NCI-H2029 treated with DMSO at 0.1 percent for 48 hours (cell line): ENCODE results near the gene PALLD.
A peak's percentile ranks its signal among the peaks of the same experiment; 100 is the strongest.

Experiments
- DNase-seq: peaks from one replicate; lab custom pipeline; 2025; lab: John Stamatoyannopoulos, UW

PALLD gene

DNA sequence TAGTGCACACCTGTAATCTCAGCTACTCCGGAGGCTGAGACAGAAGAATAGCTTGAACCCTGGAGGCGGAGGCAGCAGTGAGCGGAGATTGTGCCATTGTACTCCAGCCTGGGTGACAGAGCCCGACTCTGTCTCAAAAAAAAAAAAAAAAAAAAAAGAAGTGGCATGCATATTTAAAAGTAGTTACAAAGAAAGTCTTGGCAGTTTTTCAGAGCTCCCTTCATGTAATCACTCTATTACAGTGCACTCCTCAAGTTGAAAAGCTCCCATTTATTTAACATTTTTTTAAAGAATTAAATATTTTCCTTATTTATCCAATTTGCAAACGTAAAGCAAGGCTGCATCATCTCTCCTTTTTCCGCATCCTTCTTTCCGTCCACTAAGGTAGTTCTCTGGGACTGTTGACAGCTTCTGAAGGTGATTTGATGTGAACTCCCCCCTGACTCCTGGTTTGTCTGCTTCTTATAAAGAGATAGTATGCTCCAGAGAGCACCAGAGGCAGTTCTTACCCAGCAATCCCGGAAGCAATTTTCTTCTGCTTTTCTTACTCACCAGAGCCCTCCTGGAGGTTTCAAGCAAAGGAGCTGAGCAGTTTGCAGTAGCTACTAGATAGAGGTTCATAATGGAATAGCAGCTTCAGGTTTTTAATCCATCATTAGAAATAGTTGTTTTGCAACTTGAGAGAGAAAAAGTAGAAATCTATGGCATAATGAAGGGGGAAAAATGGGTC, 151.0 kb downstream of the PALLD start:
- no peak for DNase-seq

DNA sequence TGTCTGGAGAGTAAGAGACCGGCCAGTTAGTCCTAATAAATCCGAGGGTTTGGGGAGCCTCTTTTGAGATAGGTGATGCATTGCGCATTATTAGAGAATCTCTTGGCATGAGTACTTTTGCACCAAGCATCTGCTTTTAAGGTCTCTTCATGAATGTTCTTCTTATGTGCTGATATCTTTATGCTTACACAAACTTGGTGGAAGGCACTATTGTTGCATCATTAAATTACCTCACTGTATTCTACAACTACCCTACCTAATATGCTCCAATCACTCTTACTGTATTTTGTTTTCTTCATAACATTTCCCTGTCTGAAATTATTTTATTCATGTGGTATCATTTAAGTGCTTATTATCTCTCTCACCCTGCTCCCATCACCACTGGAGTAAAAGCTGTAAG, 151.6 kb downstream of the PALLD start:
- no peak for DNase-seq

- no peak for DNase-seq
Measured at GRCh38 chr4:168648929-168649328, 152.1 kb downstream of the PALLD start.

DNA sequence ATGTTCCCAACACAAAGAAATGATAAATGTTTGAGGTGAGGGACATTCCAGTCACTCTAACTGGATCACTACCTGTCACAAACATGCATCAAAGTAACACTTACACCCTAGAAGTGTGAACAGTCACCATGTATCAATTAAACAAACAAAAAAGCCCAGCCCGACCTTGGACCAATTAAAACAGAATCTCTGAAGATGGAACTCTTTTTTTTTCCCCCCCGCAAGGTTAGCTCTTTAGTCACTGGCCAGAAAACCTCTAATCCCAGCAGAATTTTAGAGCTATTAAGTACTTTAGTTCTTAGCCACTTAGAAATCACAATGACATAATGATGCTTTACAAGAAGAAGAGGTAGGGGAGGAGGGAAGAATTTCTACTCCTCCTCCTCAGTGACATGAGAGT, 154.5 kb downstream of the PALLD start:
- DNase-seq, result no peak

GRCh38 chr4:168651864-168652263, 155.0 kb downstream of the PALLD start:
- DNase-seq, result no peak

- DNase-seq, result no peak
Measured at GRCh38 chr4:168652755-168653154, 155.9 kb downstream of the PALLD start.

GRCh38 chr4:168654104-168654847, 157.4 kb downstream of the PALLD start:
- peak; percentile 48 for DNase-seq

DNA sequence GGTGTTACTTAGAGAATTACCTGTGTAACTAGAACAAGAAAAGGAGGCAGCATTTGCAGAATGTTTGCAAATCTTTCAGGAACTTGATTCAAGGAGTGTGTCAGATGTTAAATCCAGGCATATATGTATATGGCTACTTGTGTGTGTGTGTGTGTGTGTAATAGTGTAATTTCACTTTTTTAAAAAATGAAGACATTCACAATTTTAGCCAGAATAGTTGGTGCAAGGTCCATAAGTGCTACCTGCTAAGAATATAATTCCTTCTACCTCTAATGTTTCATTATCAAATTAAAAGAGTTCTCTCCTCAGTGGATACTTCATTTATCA, 158.0 kb downstream of the PALLD start:
- DNase-seq, result no peak

DNA sequence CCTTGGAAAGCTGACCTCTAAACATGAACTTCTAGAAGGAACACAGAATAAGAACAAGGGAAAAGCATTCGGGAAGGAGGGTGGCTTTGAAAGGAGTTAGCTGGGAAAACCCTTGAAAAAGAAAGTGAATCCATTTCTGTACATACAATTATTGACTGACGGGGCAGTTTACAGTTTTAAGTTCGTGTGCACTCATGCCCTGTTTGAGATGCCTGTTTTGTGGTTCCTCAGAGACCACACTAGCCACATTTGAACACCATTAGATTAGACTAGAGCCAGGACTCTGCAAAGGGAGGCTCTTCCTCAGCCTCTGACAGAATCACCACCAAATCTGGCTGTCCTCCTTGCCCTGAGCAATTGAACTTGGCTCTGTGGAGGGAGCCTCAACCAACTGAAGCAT, 158.3 kb downstream of the PALLD start:
- no peak for DNase-seq

- DNase-seq, result no peak
Measured at GRCh38 chr4:168656055-168656660, 159.3 kb downstream of the PALLD start.

GRCh38 chr4:168656946-168657473, 160.2 kb downstream of the PALLD start:
- no peak for DNase-seq

DNA sequence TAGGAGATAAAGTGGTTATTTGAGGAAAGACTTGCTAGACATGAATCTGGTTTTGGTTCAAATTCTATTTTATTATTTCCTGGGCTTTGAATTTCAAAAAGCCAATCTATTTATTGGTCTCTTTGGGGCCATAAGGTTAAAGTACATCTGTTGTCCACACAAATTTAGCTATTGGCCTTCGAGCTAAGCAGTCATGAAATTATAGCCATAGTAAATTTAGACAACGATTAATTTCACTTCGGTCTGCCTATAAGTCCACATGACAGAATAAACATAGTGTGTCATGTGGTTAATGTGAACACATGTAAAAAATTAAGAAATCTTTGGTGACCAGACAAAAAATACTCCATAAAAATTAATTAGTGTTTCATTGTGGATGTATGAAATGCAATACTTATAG, 161.9 kb downstream of the PALLD start:
- DNase-seq, result no peak

GRCh38 chr4:168659741-168660465, 163.1 kb downstream of the PALLD start:
- DNase-seq, result no peak

DNA sequence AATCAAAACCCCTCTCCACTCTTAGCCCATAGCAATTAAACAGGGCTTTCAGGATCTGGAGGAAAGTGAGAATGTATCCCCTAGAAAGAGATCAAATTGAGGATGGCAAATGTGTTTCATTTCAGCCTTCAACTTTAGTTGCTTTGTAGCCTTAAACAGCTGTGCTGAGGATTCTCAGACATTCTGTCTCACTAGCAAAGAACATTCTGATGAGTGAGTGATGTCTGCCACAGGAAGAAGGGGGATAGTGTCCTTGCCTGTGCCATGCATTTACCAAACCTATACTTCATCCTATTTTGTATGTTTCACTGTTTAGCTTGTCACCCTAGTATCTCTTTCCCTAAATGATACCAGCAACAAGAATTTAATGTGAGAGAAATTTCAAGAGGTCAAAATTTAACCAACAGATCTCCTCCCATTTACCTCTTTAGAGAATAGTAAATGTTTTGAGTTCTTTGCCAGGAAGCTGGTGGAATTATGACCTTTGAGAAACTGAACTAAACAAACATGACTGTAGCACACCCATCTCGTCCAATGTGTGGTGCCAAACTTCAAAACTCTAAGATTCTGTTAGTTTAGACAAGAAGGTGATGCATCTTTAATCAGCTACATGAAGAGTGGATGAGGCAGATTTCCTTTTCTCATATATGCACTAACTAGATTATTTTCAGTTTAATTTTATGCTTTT, 165.6 kb downstream of the PALLD start:
- DNase-seq, result no peak

DNA sequence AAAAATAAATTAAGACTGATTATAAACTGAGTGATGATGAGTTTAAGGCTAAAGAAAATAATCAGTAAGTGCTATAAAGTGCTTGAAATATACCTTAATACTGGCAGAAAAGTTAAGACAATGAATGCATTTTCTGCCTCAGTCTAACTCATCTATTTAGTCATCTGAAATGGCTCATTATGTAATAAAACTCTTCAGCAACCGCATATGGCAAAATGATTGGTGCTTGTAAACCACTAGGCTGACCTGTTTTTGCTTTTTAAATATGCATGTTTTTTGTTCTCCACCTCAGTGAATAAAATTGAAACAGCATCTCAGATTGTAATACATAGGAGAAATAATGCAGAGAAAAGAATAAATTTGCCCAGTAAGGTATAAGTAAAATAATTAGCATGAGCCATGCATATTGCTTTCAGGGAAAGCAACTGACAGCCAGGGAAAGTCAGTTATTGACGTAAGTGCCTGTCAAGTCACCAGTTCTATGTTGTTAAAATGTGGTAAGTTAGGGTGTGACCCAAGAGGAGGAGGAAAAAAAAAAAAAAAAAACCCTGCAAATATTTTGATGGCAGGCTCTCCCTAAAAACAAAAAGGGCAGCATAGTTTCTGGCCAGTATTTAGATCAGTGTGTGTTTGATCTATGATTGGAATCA, 167.5 kb downstream of the PALLD start:
- DNase-seq, result no peak

DNA sequence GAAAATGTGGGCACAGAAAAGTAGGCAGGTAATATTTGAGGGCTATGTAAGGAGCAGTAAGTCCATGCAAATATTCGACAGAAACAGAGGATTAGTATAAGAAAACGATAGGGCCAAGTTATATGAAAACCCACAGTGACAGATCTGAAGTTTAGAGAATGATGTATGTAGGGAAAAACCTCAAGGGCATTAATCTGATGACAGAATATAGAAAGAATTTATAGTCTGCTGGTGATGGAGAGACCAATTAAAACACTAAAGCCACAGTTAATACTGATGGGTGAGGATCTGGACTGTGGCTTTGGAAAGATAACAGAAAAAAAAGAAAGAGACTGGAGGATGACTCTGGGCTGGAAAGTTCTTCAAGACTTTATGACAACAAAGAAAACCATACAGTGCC, 169.7 kb downstream of the PALLD start:
- DNase-seq, result no peak

GRCh38 chr4:168667376-168667775, 170.5 kb downstream of the PALLD start:
- DNase-seq, result no peak

GRCh38 chr4:168667921-168668320, 171.1 kb downstream of the PALLD start:
- no peak for DNase-seq

DNA sequence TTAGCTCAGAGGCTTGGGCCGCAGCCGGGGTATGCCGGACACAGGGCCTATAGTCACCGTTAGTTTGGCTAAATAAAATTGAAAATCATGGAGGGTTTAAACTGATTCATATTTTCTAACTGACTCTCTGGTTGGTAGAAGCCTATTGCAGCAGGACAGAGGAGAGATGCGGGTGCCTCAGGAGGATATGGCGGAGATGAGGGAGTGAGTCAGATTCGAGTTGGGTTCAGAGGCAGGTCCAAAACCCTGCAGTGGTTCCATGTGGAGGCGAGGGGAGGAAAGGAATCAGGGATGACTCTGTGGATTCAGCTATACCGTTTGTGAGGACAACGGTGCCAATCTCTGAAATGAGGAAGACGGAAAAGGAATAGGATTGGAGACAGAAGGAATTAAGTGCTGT, 176.6 kb downstream of the PALLD start:
- DNase-seq, result no peak

DNA sequence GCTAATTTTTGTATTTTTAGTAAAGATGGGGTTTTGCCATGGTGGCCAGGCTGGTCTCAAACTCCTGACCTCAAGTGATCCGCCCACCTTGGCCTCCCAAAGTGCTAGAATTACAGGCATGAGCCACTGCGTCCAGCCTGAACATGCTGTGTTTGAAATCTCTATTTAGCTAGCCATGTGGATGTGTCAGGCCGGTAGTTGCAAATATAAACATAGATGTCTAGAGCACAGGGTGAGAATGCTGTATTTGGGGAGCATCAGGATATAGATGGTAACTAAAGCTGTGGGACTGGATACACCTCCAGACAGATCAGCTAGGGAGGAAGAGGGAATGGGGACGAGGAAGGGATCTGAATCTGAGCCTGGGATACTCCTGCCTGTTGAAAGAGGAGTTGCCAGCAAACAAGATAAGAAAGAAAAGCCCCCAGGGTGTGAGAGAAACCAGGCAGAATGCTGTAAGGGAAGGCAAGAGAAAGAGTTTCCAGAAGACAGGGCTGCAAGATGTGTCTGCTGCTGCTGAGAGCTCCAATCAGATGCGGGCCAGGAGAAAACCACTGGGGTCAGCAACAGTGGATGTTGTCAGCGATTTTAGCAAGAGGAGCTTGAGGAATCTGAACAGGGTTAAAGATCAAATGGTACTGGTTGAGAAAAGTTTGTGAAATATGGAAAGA, 177.4 kb downstream of the PALLD start:
- no peak for DNase-seq

GRCh38 chr4:168674866-168675265, 178.0 kb downstream of the PALLD start:
- no peak for DNase-seq
